HG02870 (cell line): ENCODE measurements around the gene TRMT112.

Experiments
- ATAC-seq: cut with Tn5 transposase; IDR thresholded peaks from one replicate; pipeline ENCODE4 v1.9.1; 2021; ENCODE audit warnings: mild to moderate bottlenecking, moderate library complexity; ENCODE audit not compliant: unreplicated experiment

TRMT112 gene

DNA sequence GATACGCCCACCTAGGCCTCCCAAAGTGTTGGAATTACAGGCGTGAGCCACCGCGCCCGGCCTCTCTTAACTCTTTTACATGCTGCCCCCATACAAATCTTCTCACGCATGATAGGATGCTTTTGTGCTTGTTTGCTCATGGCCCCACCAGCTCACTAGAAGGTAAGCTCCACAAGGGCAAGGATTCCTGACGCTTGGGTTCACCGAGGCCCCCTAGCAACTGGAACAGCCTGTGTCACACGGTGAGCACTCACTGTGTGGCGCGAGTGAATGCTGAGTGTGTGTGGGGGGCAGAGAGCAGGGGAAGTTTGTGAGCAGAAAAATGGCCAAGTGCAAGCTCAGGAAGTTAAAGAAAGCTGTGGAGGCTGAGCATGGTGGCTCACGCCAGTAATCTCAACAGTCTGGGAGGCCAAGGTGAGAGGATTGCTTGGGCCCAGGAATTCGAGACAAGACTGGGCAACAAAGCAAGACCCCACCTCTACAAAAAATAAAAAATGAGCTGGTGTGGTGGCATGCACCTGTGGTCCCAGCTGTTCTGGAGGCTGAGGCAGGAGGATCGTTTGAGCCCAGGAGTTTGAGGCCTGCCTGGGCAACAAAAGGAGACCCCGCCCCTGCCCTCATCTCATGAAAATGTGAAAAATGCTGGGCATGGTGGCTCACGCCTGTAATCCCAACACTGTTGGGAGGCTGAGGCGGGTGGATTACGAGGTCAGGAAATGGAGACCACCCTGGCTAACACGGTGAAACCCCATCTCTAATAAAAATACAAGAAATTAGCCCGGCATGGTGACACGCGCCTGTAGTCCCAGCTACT is 35.2 kb downstream of the TRMT112 start:
- no peak for ATAC-seq

DNA sequence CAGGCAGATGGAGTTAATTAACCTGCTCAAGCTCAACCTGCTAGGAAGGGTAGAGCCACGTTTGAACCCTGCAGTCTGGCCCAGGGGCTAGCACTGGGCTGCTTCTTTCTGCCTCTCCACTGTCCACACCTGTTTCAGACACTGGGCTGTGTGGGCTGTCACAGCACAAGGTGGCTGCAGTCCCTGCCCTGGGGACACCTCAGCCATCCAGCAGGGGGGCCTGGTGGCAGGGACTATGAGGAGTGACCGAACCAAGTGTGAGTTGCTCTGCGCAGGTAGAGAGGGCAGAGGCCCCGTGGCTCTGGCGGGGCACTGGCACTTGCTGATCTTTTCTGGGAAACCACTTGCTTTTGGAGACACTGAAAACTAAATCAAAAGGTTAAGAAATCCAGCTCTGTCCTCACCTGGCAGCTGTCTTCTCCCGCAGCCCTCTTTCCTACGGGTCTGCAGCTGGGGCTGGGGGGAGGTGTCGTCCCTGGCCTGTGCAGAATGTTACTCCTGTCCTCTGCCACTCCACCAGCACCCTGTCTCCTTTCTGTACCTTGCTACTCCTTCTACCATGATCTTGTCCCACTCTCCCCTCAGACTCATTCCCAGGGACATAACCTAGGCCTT is 38.7 kb downstream of the TRMT112 start:
- no peak for ATAC-seq

DNA sequence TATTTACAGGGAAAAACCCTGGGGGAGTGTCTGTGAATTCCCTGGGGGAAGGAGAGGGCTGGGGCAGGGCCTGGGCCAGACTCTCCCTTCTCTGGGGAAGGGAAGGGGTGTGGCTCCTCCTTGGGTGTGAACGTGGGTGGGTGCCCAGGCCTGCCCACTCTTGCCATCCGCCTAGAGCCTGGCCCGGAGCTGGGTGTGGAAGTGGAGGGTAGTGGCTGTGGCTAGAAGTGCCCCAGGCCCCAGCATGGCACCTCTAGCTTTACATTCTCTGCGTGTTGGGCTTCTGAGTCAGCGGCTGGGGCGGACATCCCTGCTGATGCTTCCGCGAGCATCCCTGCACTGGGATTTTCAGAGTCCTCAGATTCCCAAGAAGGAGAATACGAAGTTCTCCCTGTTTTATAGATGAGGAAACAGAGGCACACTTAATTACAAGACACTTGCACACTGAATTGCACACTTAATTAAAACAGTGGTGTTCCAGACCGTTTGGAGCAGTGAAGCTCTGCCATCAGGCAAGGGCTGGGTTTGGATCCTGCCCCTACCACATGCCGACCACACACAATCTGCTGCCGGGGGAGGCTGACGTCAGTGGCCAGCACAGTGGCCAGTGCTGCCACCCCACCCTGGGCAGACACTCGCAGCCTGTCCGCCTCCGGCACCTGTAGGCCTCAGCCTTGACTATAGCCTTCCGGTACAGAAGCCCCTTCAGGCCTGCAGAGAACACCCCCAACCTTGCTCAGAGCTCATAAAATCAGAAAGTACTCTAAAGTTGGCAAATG is 40.5 kb downstream of the TRMT112 start:
- no peak for ATAC-seq

DNA sequence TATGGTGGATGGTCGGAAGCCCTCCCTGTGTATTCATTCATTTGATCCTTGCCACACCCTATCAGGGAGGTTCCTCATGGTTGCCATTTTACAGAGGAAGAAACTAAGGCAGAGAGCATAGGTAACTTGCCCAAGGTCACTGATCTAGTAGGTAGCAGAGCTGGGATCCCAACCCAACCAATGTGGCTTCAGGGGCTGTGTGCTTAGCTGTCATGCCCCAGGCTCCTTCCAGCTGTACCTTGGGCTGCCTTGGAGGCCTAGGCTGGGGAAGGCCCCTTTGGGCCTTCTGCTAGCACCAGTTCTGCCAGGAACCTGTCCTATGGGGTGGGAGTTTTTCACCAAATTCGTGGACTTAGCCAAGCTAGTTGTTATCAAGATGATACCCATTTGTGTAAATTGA is 41.5 kb downstream of the TRMT112 start:
- no peak for ATAC-seq

DNA sequence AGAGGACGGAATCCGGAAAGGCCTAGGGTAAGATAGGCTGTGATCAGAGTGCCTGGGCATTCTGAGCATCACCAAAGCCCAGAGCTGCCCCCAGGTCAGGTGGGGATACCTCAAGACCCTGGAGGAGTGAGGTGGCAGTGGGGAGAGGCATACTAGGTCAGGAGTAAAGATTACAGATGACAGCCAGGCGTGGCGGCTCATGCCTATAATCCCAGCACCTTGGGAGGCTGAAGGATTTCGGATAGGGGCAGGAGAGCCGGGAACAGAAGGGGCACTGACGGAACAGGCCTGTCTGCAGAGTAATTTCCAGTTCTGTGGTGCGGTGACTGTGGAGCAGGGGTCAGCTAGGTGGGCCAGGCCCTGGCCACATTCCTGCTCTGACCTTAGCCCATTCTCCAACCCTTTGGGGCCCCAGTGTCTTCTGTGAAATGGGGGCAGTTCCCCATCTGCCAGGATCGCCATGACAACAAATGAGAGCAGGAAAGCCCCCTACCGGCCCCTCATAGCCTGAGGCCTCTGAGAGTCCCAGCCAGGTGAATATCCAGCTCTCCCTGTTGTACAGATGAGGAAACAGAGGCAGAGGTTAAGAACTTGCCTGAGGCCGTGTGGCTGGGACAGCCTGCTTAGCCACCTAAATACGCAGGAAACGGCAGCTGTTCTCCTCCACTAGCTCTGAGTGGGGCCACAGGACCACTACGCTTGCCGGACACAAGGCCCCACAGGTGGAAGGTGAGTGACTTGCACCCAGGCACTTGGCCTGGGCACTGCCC is 42.1 kb downstream of the TRMT112 start:
- no peak for ATAC-seq

DNA sequence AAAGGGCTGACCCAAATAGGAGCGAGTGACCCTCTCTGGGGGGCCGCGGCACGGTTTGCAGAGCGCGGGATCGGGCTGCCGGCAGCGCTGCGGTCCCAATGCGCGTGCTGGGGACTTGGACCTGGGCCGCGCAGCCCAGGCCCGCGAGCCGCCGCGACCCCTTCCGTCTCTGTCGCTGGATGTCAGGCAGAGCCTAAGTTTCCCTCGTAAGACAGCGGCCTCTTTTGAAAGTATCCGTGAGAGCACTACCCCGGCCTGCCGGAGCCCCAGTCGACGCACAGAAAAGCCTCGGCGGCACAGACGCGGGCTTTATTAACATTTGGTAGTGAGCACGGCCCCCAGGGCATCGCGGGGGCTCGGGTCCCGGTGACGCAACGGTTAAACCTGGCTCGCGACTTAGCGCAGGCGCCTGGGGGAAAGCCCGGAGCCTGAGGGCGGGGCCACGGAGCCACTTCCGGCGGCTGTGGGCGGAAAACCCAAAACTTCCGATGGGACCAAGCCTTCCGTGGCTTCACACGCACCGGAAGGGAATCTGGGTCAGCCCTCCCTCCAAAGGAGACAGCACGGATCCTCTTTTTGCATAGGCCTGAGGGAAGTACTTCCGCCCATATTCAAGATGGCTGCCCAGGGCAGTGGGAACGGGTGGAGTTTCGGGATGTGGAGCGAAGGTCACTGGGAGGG is 47.7 kb downstream of the TRMT112 start:
- peak; percentile 65 for ATAC-seq

DNA sequence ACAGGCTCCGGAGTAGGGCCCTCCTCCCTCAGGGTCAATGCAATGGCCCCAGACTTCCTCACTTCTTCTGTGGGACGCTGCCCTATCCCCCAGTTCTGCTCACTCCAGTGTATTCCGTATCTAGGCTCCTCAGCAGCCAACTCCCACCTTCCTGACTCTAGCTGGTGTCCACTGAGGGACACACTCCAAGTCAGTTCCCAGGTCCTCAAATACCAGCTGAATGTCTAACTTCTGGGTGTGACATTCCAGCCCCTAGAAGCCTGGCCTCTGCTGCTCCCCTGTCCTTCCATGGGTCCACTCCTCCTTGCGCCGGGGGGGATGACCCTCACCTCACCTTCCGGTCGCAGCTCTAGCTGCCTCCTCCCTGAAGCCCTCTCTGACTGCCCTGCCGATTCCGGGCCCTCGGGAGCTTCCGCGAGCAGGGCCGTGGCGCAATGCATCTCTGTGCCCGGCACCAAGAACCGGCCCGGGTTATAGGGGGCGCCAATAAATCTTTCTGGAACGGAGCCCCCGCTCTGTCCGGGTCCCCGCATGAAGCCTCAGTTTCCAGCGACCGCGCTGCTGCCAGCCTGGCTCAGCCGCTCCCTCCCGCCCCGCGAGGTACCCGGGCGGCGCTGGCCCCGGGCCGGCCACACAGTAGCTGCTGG is 48.3 kb downstream of the TRMT112 start:
- no peak for ATAC-seq

DNA sequence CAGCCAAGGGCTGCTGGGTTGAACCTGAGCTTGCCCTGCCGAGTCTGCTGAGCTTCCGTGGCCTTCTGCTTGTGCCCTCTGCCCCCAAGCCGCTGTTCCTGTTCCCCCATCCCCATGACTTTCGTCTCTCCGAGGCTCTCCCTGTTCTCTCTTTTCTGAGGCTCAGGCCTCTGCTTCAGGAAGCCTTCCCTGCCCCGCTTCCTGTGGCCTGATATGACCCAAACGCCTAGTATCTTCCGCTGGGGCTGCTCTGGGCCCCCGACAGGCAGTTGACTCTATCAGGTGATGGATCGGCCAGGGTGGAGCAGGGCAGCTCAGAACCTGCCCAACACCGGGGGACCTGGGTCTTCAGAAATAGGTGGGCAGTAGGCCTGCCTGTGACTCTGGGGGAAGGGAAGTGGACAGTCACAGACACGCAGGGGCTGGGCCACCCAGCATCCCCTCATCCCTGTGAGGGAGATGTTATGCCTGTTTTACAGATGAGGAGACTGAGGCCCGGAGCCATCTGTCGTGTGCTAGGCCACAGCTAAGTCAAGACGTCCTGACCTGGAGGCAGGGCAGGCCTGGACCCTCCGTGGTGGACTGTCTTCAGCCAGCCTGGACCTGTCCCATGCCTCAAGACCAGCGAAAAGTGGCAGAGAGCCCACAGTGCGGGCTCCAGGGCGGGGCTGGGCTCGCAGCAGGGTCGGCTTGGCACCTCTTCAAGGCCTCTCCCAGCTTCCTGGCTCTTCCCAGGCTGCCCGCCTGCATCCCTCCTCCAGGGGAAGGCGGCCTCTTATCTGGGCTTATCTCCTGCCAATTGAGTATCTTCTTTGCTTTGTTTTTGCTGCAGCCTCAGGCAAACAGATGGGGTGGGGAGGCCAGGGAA is 49.1 kb downstream of the TRMT112 start:
- ATAC-seq = no peak

DNA sequence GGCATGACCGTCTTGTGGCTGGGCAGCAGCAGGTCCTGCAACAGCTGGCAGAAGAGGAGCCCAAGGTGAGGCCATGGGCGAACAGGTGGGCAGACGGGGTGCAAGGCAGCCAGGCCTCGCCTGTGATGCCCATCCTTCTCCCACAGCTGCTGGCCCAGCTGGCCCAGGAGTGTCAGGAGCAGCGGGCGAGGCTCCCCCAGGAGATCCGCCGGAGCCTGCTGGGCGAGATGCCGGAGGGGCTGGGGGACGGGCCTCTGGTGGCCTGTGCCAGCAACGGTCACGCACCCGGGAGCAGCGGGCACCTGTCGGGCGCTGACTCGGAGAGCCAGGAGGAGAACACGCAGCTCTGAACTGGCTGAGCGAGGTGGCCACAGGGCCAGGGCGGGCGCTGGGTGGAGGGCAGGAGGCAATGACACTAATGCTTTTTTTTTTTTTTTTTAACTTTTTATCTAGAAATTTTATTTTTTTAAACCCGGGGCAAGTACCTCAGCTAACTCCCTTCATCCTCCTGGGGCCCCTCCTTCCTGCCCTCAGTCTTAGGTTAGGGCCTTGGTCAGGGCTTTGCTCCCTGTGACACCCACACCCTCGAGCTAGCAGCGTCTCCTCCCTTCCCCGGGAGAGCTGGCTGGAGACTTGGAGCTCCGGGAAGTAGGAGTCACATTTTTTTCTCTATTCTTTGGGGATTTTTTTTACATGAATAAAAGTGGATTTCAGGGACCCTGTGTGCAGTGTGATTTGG is 50.0 kb downstream of the TRMT112 start:
- ATAC-seq = no peak
